HG02973 (cell line): ENCODE data around the gene BOC.

Source experiments
- ATAC-seq: cut with Tn5 transposase; IDR thresholded peaks from one replicate; pipeline ENCODE4 v1.9.1; 2021; ENCODE audit warnings: moderate library complexity; ENCODE audit not compliant: unreplicated experiment

Gene BOC

DNA sequence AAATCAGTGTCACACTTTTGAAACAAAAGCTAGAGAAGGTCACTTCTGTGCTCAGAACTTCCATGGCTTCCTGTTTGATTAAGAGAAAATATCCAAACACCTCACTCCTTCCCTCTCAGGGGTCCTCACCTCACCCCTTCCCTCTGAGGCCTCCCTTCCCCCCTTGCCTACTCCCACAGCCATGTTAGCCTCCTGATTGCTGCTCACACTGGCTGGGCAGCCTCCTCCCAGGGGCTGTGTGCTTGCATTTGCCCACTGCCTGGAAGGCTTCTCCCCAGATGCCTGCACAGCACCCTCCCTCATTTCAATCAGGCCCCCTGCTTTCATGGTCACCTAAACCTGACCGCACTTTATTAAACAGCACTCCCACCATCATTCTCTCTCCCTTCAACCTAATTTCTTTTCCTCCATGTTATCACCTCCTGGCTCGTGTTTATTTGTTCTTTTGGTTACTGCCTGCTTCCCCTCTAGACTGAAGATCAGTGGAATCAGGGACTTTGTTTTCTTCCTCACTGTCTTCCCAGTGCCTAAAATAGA lies 10.4 kb downstream of the BOC start:
- ATAC-seq = no peak

DNA sequence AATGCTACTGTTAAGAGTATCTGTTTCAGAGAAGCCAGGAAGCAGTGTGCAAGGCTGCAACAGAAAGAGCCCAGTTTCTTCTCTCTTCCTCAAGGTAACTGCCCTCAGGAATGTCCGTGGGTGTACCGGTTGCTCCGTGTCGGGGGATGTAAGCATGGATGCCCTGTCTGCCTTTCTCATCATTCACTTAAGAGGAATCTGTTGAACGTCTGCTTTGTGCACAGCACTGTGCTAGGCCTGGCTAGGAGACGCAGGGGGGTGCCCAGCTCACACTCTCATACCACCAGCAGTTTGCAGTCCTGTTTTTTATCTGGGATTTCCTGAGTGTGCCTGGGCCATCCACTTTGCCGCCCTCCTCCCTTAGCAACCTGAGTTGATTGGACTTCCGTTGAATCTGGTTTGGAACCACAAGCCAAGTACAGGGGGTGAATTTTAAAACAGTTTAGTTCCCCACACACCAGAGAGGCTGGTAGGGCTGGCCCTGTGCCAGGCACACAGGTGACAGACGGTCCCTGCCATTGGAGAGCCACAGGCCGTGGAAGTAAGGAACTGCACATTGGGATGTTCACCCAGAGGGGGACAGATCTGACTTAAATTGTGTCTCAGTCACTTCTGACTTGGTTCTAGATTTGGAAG lies 11.2 kb downstream of the BOC start:
- ATAC-seq = no peak

DNA sequence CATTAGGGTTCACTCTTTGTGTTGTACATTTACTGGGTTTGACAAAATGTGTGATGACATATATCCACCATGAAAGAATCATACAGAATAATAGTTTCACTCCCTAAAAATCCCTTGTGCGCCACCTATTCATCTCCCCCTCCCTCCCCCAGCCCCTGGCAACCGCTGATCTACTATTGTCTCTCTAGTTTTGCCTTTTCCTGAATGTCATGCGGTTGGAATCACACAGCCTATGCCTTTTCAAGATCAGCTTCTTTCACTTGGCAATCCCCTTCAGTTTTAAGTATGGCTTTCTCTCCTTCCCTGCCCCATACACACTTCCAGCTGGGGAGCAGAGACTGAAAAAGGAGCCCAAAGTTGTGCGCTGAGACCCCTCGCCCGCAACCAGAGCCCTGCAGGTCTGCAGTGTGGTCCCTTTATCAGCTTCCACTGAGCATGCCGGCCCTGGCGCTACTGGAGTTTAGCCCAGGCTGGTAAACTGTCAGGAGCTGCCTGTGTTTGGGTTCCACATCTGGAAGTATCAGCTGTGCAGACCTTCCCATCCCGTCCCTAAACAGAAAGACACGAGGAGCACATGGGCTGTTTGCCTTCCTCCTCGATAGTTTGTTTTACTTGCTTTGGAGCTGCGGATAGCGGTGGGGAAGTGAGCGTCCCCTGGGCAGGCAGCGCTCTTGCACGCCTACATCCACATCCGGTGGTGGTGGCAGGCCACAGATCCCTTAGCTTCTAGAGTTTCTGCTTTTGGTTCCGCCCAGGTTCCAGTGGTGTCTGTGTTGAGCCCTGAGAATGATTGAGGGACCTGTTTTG lies 12.3 kb downstream of the BOC start:
- ATAC-seq = no peak

DNA sequence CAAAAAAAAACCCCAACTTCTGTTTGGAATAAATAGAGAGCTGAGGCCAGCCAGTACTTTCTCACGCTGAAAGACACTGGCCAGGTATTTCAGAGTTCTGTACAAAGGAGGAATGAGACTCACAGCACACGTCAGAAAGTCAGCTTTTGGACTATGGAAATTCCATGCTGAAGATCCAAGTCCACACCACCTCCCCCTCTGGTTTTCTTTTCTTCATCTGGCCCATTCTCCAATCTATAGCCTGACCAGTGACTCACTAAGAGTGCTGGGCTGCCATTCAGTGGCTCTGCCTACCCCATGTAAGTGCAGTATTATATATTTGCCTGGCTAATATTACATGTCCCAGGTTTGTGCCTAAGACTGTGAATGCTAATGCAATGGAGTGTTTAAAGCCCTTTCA lies 13.9 kb downstream of the BOC start:
- ATAC-seq = no peak

DNA sequence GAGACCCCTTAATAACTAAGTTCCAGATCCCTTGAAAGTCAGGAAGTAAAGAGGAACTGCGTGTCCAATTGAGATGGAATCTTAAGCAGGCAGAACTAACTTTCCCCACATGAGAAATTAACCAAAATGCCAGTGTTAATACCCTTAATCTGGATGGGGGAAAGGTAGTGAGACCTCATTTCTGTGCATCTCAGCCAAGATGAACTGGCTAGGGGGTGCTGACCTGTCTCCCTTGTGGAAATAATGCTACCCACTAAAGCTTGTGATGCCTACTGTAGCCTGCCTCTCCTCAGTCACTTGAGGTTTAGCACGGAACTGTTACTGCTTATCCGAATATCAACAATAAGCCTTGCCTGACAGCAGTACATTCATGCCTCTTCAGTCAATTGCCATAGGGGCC lies 15.1 kb downstream of the BOC start:
- ATAC-seq = no peak

DNA sequence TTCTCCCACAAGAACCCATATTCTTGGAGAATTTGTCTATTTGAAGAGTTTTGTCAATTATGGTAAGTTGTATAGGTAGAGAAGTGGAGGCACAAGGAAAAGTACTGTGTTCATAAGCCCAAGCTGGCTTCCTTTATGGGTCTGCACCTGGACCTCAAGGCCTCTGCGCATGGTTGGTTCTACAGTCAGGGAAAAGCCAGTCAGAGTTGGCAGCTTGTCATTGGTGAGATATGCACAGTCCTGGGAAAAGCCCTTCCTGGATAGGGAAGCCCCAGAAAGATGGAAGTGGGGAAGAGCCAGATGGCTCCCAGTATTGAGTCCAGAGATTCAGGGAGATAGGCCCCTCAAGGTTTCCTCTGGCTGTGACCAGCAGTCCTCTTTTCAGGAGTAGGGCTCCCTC lies 15.8 kb downstream of the BOC start:
- ATAC-seq = no peak

DNA sequence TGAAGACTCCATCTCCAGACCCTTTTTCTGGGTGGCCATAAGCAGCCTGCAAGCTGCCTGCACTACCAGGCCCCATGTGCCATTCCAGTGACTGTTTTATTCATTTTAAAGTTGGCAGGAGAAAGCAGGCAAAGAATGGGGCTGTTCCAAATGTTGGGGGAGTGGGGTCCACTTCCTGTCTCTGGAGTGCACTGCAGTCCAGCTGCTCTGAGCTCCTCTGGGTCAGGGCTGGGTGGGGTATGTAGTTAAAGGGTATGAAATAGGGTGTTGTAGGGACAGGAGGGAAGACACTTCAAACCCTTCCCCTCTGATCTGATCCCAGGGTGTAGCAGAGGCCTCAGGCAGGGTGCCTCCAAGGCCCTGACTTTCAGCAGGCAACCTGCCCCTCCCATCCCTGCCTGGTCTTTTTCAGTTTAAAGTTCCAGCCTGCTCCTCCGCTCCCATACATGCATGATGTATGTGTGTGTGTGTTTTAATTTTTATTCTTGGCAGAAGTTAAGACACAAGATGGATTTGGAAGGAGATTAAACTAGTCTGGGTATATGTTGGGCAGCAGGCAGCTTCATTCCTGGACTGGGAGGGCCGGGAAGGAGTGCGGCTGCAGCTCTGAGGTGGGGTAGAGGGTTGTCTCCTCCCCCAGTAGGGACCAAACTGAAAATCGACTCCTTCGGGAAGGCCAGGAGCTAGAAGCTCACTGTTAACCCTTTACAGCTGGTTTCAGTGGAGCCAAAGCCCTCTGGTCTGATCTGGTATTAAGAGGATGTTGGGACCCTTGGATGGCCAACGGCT lies 17.3 kb downstream of the BOC start:
- no peak for ATAC-seq

DNA sequence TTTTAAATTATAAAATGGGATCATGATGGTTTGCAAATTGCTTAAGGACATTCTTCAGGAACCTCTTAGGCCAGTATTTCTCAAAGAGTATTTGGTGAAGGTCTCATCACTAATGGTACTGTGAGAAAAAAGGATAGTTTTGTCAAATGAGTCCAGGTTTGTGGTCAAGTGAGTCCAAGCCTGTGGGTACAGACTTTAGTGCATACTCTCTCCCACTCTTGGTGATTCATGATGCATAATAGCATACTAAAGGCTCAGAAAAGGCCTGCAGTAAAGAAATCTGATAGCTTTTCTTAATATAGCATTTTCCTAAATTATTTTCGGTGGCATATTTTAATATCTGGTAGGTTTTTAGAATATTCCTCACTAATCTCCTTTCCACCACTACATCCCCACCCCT lies 20.0 kb downstream of the BOC start:
- ATAC-seq = no peak

DNA sequence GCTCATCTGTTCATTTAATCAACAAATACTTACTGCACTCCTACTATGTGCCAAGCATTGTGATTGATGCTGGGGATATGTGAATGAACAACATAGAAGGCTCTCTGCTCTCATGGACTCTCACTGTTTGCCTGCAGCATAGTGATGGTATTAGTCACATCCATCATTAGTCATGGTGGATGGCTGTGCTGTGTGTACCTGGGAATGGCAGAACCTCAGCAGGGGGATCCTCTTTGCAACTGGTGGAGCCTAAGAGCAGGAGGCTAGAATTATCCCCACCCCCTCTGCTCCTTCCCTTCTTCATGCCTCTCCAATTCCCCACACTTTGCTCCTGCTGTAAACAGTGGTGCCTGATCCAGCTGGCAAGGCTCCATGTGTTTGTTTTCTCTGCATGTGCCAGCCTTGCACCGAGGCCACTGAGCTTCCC lies 20.5 kb downstream of the BOC start:
- no peak for ATAC-seq

DNA sequence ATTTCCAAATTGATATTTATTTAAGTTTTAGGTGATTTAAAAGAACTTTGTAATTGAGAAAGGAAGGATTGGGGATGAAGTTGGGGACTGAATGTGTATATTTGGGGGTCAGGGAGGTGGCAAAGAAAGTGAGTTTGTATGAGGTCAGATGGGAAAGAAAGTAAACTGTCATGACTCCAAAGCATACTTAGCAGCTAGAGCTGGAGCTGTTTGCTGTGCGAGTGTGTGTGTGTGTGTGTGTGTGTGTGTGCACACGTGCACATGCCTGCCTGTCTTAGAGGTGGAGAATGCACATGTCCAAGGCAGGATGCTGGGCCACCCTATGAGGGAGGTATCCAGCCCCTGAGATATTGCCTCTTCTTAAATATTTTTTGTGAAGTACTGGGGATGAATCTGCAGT lies 21.0 kb downstream of the BOC start:
- ATAC-seq = no peak

DNA sequence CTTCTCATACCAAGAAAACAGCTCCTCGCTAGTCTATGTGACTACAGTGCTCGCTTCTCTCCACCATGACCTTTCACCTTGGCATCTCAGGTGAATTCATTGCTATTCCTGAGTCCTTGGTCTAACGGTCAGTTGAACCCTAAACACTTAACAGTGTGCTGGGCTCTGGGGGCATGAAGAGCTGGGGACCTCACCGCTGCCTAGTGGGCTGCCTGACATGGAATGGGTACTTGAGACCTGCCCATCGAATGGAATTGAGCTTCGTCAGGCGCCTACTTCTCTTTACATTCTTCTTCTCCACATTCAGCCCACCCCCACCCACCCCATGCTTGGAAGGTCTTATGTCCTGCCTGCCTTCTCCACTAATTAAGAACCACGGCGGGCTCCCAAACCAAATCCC lies 22.1 kb downstream of the BOC start:
- no peak for ATAC-seq

DNA sequence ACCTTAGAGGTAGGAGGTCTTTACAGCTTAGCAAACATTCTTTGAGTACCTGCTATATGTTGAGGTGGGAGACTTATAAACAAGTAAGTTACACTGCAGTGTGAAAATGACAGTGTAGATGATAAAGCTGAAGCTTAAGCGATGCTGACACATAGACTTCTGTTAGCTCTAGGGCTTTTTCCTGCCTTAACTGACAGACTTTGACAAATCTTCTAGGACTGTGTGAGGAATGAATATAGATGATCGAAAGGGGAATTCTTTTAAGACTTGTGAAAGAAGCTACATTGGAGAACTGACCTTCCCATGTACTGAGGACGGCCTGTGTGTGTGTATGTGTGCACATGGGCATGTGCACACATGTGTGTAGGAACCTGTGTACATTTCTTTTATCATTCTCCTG lies 22.7 kb downstream of the BOC start:
- ATAC-seq = no peak

DNA sequence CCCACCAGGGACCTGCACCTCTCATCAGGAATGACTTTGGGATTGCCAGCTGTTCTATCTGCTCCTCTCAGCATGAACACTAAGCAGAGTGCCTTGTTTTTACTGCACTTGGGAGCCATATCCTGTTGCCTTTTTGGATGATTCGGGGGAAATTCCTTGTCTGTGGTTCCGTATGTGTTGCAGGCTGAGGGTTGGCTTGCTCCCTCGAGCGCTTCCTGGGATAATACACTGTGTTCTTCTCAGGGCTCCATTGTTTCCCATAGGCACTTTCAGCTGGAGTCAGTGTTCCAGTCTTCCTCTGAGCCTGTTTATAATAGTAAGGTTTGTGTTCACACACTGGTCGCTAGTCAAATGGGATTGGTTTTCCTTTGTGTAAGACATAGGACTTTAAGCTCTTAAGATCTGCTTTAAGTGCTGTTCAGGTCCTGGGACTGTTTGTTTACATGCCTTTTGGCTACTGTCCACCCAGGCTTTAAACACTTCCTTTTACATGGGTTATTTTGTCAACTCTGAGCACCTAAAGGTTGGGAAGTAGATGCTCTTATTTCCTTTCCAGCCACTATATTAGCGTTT lies 23.4 kb downstream of the BOC start:
- no peak for ATAC-seq

DNA sequence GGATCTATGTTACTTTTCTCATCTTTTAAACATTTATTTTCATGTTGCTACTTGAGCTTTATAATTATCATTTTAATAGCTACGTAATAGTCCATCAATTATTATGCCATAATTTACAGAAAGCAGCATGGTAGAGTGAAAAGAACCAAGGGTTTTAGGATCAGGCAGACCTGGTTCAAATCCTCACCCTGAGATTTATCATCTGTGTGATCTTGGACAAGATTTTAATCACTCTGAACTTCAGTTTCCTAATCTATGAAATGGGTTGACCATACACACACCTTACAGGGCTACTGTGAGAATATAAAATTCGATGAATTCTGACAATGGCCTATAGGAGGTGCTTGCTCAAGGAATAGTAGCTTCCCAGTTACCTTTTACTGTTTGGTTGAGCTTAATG lies 27.1 kb downstream of the BOC start:
- ATAC-seq = no peak

DNA sequence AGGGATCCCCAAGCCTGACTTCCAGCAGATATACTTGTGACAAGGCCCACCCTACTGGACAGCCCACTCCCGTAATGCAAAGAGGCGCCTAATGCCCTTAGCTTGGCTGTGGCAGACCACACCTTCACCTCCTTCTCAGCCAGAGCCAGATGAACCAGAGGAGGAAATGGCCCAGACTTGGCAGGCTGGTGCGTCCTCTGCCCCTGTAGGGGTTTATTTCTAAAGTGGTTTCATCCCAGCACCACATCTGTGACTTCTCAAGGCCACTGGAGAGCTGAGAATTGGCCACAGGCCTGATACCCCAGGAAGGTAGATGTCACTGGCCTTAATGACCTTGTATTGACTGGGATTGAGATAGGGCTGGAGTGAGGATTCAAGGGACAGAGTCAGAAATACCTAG lies 29.5 kb downstream of the BOC start:
- ATAC-seq = no peak

DNA sequence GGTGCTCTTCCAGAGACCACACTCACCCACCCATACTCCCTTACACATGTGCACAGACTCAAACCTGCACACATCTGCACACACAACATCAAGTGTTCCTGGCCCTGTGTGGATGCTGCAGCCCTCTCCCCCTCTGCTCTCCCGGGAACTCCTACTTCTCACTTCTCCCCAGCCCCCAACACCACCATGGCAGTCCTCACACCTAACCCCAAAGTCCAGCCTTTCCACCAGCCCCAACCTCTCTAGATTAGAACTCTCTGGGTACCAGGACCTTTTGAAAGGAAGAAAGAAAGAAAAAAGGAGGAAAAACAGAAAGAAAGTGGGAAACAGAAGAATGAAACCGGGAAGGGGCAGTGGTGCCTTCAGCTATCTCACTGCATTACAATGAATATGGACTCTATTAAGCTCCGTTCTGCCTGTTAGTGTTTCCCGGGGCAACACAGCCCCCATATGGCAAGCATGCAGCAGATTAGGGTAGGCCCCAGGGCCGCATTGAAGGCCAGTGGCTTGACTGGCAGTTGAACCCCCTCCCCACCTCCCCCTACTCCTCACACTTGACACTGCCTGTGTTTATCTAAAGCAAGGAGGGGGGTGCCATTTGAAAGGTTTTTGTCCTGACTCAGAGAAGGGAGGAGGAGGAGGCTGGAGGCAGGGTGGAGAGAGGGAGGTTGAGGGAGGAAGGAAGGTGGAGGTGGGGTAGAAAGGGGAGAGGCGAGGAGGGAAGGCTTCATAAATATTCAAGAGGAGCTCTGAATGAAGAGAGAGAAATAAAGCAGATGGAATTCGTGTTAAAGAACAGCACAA lies 30.1 kb downstream of the BOC start:
- no peak for ATAC-seq

DNA sequence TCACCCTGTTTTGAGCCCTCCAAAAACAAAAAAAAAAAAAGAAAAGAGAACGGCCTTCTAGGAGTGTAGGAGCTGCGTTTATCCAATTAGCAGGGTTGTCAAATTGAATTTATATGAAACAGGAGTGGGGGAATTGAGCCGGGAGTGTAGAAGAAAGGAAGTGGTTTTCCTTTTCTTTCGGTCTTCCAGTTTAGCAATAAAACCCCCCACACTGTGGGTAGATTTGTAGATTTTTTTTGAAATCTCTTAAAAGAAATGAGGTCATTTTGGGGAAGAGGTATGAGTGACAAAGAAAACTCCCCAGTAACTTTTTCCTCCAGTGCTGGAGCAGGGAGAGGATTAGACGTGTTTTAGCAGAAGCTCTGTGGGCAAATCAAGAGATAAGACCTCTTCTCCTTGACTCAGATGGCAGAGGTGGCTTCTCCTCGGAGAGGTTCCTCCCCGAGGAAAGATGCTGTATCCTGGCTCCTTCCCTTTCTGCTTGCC lies 30.8 kb downstream of the BOC start:
- ATAC-seq = no peak

DNA sequence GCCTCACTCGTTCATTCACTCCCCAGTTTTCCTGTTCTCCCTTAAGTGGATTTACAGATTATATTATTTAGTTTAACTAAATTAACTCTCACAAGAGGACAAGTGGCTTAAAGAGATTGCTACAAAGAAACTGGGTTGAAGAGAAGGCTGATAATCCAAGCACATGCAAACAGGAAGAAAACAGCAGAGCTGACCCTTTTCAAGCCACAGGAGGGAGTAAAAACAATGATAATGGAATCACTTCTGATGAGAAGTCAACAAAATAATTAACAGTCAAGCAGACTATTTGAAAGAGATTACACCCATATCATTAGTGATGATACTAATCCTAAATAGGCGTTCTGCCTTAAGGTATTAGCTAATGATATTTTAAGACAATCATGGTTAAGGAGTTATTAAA lies 31.7 kb downstream of the BOC start:
- ATAC-seq = no peak

DNA sequence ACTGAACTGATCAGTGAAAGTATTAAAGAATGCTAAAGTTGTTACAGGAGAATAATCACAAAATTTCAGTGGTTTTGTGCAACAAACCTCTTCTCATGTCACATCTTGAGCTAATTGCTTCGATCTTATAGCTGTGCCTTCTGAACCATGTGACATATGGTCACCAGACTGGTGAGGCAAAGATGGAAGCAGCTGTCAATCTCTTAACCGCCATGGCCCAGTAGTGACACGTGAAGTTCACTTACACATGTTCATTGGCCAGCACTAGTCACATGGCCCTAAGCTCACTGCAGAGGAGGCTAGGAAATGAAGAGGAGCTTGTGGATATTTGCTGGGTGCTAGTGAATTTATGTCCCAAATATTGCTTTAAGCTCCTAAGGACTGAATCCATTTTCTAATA lies 32.5 kb downstream of the BOC start:
- ATAC-seq = no peak

DNA sequence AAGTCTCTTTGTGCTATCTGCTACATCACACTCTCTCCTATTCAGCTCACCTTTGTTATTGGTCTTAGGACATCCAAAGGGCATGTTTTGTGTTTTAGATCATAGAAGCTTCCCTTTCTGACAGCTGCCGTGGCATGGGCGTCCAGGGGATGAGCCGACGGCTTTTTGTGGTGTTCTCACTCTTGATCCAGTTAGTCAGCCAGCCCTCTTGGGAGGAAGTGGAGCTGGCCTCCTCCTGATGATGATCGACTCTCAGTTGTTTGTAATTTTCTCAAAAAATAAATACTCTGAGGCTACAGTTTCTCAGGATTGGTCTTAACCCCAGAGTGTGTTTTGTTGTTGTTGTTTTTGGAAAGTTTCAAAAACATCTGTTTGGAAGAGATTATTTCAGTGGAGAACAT lies 34.4 kb downstream of the BOC start:
- ATAC-seq = no peak
